A549 (cell line): ENCODE measurements around the gene METTL9. TPM values are rescaled to one million over a fixed set of nuclear protein-coding genes. Genes with fewer than 3 reads are reported as not detected.
A peak's percentile ranks its signal among the peaks of the same experiment; 100 is the strongest.
"Not testable (repeated sequence)": the region's sequence is repeated elsewhere in the genome, so short reads cannot be mapped to it uniquely, and the experiment has no call there.

Experiments
- ATAC-seq, 2 experiments: fragments of 200-7000 bp in 1 of 2; fragments of >200 bp in 1 of 2; cut with Nextera tagmentation in 1 of 2; cut with Tn5 transposase in 1 of 2; 3 replicates each; pipeline versions ENCODE4 v1.8.0 to v1.9.1; 2018 to 2020; ENCODE audit warnings: mild to moderate bottlenecking in 1 of 2, moderate library complexity in 1 of 2
- CTCF ChIA-PET: fragments of 300-600 bp; sonication (Branson Sonifier 250); formaldehyde crosslinking; extraction: SDS; loops from one replicate; lab custom pipeline; 2021; ENCODE audit warnings: antibody characterized with exemption, inconsistent platforms; lab: Yijun Ruan, JAX
- POLR2A ChIA-PET: fragments of 350-600 bp; formaldehyde crosslinking; extraction: SDS; loops from one replicate; lab custom pipeline; 2021; ENCODE audit warnings: antibody characterized with exemption, inconsistent platforms; lab: Yijun Ruan, JAX
- DNase-seq, 2 experiments: peaks; one replicate each; pipeline versions ENCODE4 v3.0.0 to v3.0.0-alpha.2; 2011 to 2016; ENCODE audit warnings: low read depth in 1 of 2, low spot score in 1 of 2
- FAIRE-seq: peaks from 2 replicates; lab custom pipeline; 2011; peaks lifted over from hg19 to GRCh38; lab: Jason Lieb, UNC
- H3K27ac ChIP-seq, 2 experiments: fragments of >200 bp; sonication (Bioruptor Twin); formaldehyde crosslinking; 3 replicates each; pipeline ENCODE4 v1.5.1; 2016 to 2017
- H3K4me1 ChIP-seq: fragments of >200 bp; sonication (Bioruptor Twin); formaldehyde crosslinking; 3 replicates; pipeline ENCODE4 v1.6.1; 2016
- H3K4me2 ChIP-seq: fragments of >200 bp; sonication (Bioruptor Twin); formaldehyde crosslinking; 3 replicates; pipeline ENCODE4 v1.6.1; 2016
- H3K4me3 ChIP-seq: fragments of >200 bp; sonication (Bioruptor Twin); formaldehyde crosslinking; 3 replicates; pipeline ENCODE4 v1.5.1; 2016
- H3K9me3 ChIP-seq: fragments of >200 bp; sonication (Bioruptor Twin); formaldehyde crosslinking; 3 replicates; pipeline ENCODE4 v1.6.1; 2016
- CBX2 ChIP-seq: fragments of 200-600 bp; sonication (generic); IDR thresholded peaks from 2 replicates; pipeline ENCODE4 v1.6.1; 2016; ENCODE audit warnings: low read depth, mild to moderate bottlenecking, borderline replicate concordance
- CEBPB ChIP-seq, 2 experiments: fragments of >200 bp in 1 of 2; sonication (Bioruptor Twin) in 1 of 2; formaldehyde crosslinking in 1 of 2; IDR thresholded peaks; 2 replicates each; pipeline ENCODE4 v1.6.1; 2012 to 2016
- CHD2 ChIP-seq: fragments of 150-350 bp; IDR thresholded peaks from 2 replicates; pipeline ENCODE4 v1.6.1; 2014; ENCODE audit warnings: low read length; ENCODE audit not compliant: partially characterized antibody
- EHMT2 ChIP-seq: fragments of 200-600 bp; sonication (generic); IDR thresholded peaks from 2 replicates; pipeline ENCODE4 v1.6.1; 2016; ENCODE audit warnings: antibody characterized with exemption, low read depth, mild to moderate bottlenecking, moderate library complexity
- ESRRA ChIP-seq: fragments of 150-350 bp; IDR thresholded peaks from 2 replicates; pipeline ENCODE4 v1.6.1; 2014; ENCODE audit warnings: mild to moderate bottlenecking, low read length, borderline replicate concordance
- FOSB ChIP-seq: fragments of 250-450 bp; sonication (Bioruptor Pico); IDR thresholded peaks from 2 replicates; pipeline ENCODE4 v1.5.0; 2020; ENCODE audit warnings: mild to moderate bottlenecking, moderate library complexity
- FOSL2 ChIP-seq, 2 experiments: fragments of 450-650 bp in 1 of 2; fragments of >200 bp in 1 of 2; sonication (Bioruptor Twin) in 1 of 2; formaldehyde crosslinking; IDR thresholded peaks; 2 replicates each; pipeline versions ENCODE4 v1.5.0 to v1.6.1; 2016 to 2020; ENCODE audit warnings: mild to moderate bottlenecking in 1 of 2, moderate library complexity in 1 of 2
- GATA3 ChIP-seq: IDR thresholded peaks from 2 replicates; pipeline ENCODE4 v1.6.1; 2012; ENCODE audit warnings: borderline replicate concordance
- HOXA7 ChIP-seq: fragments of 250-450 bp; sonication (Bioruptor Pico); IDR thresholded peaks from 2 replicates; pipeline ENCODE4 v1.5.0; 2020; ENCODE audit warnings: mild to moderate bottlenecking, moderate library complexity
- JUN ChIP-seq, 2 experiments: fragments of >200 bp; sonication (Bioruptor Twin); formaldehyde crosslinking; IDR thresholded peaks; 2 replicates in 1 of 2; 3 replicates in 1 of 2; pipeline ENCODE4 v1.6.1; 2016 to 2017
- KDM1A ChIP-seq: fragments of 200-600 bp; sonication (generic); IDR thresholded peaks from 2 replicates; pipeline ENCODE4 v1.6.1; 2016; ENCODE audit warnings: low read depth, mild to moderate bottlenecking
- MAFK ChIP-seq: fragments of 450-650 bp; IDR thresholded peaks from 2 replicates; pipeline ENCODE4 v1.6.1; 2014; ENCODE audit not compliant: partially characterized antibody
- MAZ ChIP-seq: fragments of 150-350 bp; IDR thresholded peaks from 2 replicates; pipeline ENCODE4 v1.6.1; 2014; ENCODE audit warnings: antibody characterized with exemption, low read depth, low read length, borderline replicate concordance
- NPAS2 ChIP-seq: fragments of 250-450 bp; sonication (Bioruptor Pico); IDR thresholded peaks from 2 replicates; pipeline ENCODE4 v1.8.0; 2022; ENCODE audit warnings: mild to moderate bottlenecking, moderate library complexity, borderline replicate concordance
- NR3C1 ChIP-seq: fragments of >200 bp; sonication (Bioruptor Twin); formaldehyde crosslinking; IDR thresholded peaks from 3 replicates; pipeline ENCODE4 v1.6.1; 2017
- RAD21 ChIP-seq, 2 experiments: fragments of >200 bp in 1 of 2; sonication (Bioruptor Twin) in 1 of 2; formaldehyde crosslinking in 1 of 2; IDR thresholded peaks in 1 of 2; conservative IDR thresholded peaks in 1 of 2; 2 replicates in 1 of 2; 3 replicates in 1 of 2; pipeline ENCODE4 v1.6.1; 2012 to 2018; ENCODE audit warnings: inconsistent platforms in 1 of 2
- RARB ChIP-seq: fragments of 250-450 bp; sonication (Bioruptor Pico); IDR thresholded peaks from 2 replicates; pipeline ENCODE4 v1.8.0; 2021; ENCODE audit warnings: mild to moderate bottlenecking, moderate library complexity
- RFX5 ChIP-seq: fragments of 450-650 bp; IDR thresholded peaks from 2 replicates; pipeline ENCODE4 v1.7.1; 2014; ENCODE audit warnings: antibody characterized with exemption, mild to moderate bottlenecking, moderate library complexity
- TFCP2L1 ChIP-seq: fragments of 250-450 bp; sonication (Bioruptor Pico); IDR thresholded peaks from 2 replicates; pipeline ENCODE4 v1.5.0; 2021; ENCODE audit warnings: mild to moderate bottlenecking
- TP53 ChIP-seq: fragments of 250-450 bp; sonication (Bioruptor Pico); IDR thresholded peaks from 2 replicates; pipeline ENCODE4 v1.5.0; 2021; ENCODE audit warnings: mild to moderate bottlenecking, moderate library complexity
- ZC3H11A ChIP-seq: fragments of 450-650 bp; IDR thresholded peaks from 2 replicates; pipeline ENCODE4 v1.6.1; 2014; ENCODE audit warnings: antibody characterized with exemption, mild to moderate bottlenecking
- ZFP36 ChIP-seq: fragments of 450-650 bp; IDR thresholded peaks from 2 replicates; pipeline ENCODE4 v1.6.1; 2014; ENCODE audit warnings: borderline replicate concordance; ENCODE audit not compliant: partially characterized antibody
- WGBS: methylation state at CpG from one replicate; pipeline ENCODE4 v1.1.6; 2017; ENCODE audit errors: missing lambda C conversion rate; 5-methylcytosine and 5-hydroxymethylcytosine counted together
- polyA plus RNA-seq, 4 experiments: library from polyadenylated mRNA; depleted of rRNA in 3 of 4; stranded (reverse); fragments of >200 nt; fragmentation: RNase III in 1 of 4; extraction: RNeasy Plus Mini Kit Qiagen cat#74134 plus additional on column Dnase treatment in 1 of 4; gene quantifications; 2 replicates in 3 of 4; 3 replicates in 1 of 4; pipeline ENCODE4 v1.2.3, GENCODE V29; 2011 to 2017
- TF ChIP-seq, protein P1 (sequence below): IDR thresholded peaks from 2 replicates; pipeline ENCODE4 v1.6.1; 2012; ENCODE audit warnings: low read depth, borderline replicate concordance
- TF ChIP-seq, protein P2 (sequence below): IDR thresholded peaks from 2 replicates; pipeline ENCODE4 v1.6.1; 2012
- TF ChIP-seq, protein P3 (sequence below): fragments of 450-650 bp; IDR thresholded peaks from 2 replicates; pipeline ENCODE4 v1.6.1; 2014; ENCODE audit warnings: antibody characterized with exemption
- TF ChIP-seq, protein P4 (sequence below): fragments of 250-450 bp; sonication (Bioruptor Pico); IDR thresholded peaks from 2 replicates; pipeline ENCODE4 v1.5.0; 2021; ENCODE audit warnings: mild to moderate bottlenecking, moderate library complexity, borderline replicate concordance
- TF ChIP-seq, protein P5 (sequence below): IDR thresholded peaks from 2 replicates; pipeline ENCODE4 v1.6.1; 2012

METTL9 gene
- polyA plus RNA-seq, 2 of the 4 experiments (the other 2 are of a cell fraction): 72.2 to 124 TPM

DNA sequence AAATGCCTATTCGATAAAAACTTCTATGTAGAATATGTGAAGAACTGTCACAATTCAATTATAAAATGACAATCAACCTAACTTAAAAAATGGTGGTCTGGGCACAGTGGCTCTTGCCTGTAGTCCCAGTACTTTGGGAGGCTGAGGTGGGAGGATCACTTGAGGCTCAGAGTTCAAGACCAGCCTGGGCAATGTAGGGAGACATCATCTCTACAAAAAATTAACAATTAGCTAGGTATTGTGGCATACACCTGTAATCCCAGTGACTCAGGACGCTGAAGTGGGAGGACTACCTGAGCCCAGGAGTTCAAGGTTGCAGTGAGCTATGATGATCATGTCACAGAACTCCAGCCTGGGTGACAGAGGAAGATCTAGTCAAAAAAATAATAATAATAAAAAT, 18.6 kb upstream of the METTL9 start:
- 37% methylated on average over 2 of the region's 2 CpGs for WGBS
- no peak for ATAC-seq
- Histone ChIP-seq H3K4me1 (no peaks in the 10 kb centered on the region), H3K27ac (no peak overlapping the region), H3K4me3 (no peak overlapping the region), H3K4me2 (no peak overlapping the region), H3K9me3 (no peaks in the 10 kb centered on the region)
- TF ChIP-seq FOSL2 (IDR thresholded peaks at IDR 0.05) (no peak), FOSL2 (CRISPR knock-in tag; IDR thresholded peaks at IDR 0.05) (no peak), JUN (IDR thresholded peaks at IDR 0.05) (no peak), KDM1A (no peak), RARB (CRISPR knock-in tag) (no peak), FOSB (CRISPR knock-in tag) (no peak), CEBPB (IDR thresholded peaks at IDR 0.05) (no peak), NR3C1 (no peak), HOXA7 (no peak)
- TF ChIP-seq, protein P1, sequence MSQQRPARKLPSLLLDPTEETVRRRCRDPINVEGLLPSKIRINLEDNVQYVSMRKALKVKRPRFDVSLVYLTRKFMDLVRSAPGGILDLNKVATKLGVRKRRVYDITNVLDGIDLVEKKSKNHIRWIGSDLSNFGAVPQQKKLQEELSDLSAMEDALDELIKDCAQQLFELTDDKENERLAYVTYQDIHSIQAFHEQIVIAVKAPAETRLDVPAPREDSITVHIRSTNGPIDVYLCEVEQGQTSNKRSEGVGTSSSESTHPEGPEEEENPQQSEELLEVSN: no peak
- ChIA-PET CTCF (interaction anchor here (1.5 to 4.8 kb wide), 2 partner anchors 13 to 60 kb away, joined by 6 to 26 read pairs; no protein-coding TSS in a partner anchor), POLR2A (no interaction called here)
- DNase-seq: no peak
- FAIRE-seq: no peak

DNA sequence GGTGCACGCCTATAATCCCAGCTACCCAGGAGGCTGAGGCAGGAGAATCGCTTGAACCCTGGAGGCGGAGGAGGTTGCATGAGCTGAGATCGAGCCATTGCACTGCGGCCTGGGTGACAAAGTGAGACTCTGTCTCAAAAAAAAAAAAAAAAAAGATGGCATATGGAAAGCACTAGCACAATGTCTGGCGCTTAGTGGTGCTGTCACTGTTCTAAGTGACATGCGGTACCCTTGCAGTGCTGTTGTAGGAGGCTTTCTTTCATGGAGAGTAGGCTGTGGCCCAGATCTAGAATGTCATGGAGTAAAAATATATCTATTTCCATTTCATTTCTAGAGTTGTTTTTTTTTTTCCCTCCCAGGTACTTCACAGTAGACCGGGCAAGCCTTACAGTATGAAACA, 14.6 kb upstream of the METTL9 start:
- DNase-seq: no peak
- no peak for TF ChIP-seq CHD2
- no peak for TF ChIP-seq NPAS2 (CRISPR knock-in tag)
- TF ChIP-seq RAD21 (conservative IDR thresholded peaks at IDR 0.05 in 1 of 2, IDR thresholded peaks at IDR 0.05 in 1 of 2): no peak
- TF ChIP-seq, protein P2, sequence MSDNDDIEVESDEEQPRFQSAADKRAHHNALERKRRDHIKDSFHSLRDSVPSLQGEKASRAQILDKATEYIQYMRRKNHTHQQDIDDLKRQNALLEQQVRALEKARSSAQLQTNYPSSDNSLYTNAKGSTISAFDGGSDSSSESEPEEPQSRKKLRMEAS: no peak
- no peak for TF ChIP-seq ZC3H11A
- TF ChIP-seq RARB (CRISPR knock-in tag): no peak
- no peak for TF ChIP-seq TFCP2L1
- TF ChIP-seq, protein P3, sequence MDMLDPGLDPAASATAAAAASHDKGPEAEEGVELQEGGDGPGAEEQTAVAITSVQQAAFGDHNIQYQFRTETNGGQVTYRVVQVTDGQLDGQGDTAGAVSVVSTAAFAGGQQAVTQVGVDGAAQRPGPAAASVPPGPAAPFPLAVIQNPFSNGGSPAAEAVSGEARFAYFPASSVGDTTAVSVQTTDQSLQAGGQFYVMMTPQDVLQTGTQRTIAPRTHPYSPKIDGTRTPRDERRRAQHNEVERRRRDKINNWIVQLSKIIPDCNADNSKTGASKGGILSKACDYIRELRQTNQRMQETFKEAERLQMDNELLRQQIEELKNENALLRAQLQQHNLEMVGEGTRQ: no peak
- TF ChIP-seq MAFK: no peak
- TF ChIP-seq, all 56 proteins: peak for 0
- ChIA-PET CTCF (interaction anchor here (0.6 to 4.8 kb wide), 18 partner anchors 9 to 525 kb away, joined by 3 to 26 read pairs (median 4); partner anchors contain the start of gene METTL9), POLR2A (no interaction called here)
- Histone ChIP-seq H3K4me3 (no peak overlapping the region), H3K9me3 (no peaks in the 10 kb centered on the region), H3K27ac (no peak overlapping the region), H3K4me2 (no peak overlapping the region), H3K4me1 (no peaks in the 10 kb centered on the region)
- ATAC-seq (peak in 1 of 2 experiments; percentile 22; a peak in 2 of 6 replicates), FAIRE-seq (no peak)
- 93% methylated on average over 8 of the region's 8 CpGs for WGBS

DNA sequence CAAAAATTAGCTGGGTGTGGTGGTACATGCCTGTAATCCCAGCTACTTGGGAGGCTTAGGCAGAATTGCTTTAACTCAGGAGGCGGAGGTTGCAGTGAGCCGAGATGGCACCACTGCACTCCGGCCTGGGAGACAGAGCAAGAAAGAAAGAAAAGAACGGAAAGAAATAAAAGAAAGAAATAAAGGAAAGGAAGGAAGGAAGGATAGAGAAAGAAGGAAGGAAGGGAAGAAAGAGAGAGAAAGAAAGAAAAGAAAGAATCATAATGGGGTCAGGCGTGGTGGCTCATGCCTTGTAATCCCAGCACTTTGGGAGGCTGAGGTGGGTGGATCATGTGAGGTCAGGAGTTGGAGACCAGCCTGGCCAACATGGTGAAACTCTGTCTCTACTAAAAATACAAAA, 10.8 kb upstream of the METTL9 start:
- FAIRE-seq, H3K4me3 ChIP-seq, ATAC-seq, DNase-seq, H3K4me1 ChIP-seq, H3K4me2 ChIP-seq, CTCF ChIA-PET, H3K9me3 ChIP-seq, POLR2A ChIA-PET, H3K27ac ChIP-seq: not testable (repeated sequence)
- WGBS: 88% methylated on average over 5 of the region's 5 CpGs

DNA sequence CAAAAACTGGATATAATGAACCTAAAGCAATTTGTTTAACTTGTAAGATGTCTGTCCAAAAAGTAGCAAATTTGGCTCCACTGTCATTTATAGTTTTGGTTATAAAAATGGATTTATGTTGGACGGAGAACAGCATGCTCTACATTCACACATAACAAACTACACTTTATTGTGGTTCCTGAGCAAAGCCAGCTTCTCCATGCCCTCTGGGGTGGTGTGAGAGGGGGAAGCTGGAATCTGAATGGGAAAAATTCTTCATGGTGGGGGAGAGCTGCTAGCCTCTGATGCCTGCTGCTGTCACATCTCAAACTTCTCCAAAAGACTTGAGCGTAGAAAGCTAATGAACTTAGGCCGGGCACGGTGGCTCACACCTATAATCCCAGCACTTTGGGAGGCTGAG, 9.8 kb upstream of the METTL9 start:
- 85% methylated on average over 4 of the region's 4 CpGs for WGBS
- DNase-seq (no peak), FAIRE-seq (no peak), ATAC-seq (no peak)
- no peaks in the 10 kb centered on the region for H3K9me3 ChIP-seq
- H3K27ac ChIP-seq: no peak overlapping the region
- POLR2A ChIA-PET: no interaction called here
- H3K4me2 ChIP-seq: no peak overlapping the region
- CTCF ChIA-PET: interaction anchor here (0.6 to 1.2 kb wide), 3 partner anchors 34 to 119 kb away, joined by 3 read pairs; no protein-coding TSS in a partner anchor
- no peaks in the 10 kb centered on the region for H3K4me1 ChIP-seq
- no peak overlapping the region for H3K4me3 ChIP-seq
- TF ChIP-seq TP53 (CRISPR knock-in tag): no peak
- no peak for TF ChIP-seq ZFP36
- no peak for TF ChIP-seq KDM1A
- TF ChIP-seq NPAS2 (CRISPR knock-in tag): no peak
- no peak for TF ChIP-seq NR3C1
- TF ChIP-seq MAZ: no peak
- TF ChIP-seq ESRRA: no peak
- TF ChIP-seq ZC3H11A: no peak
- TF ChIP-seq, protein P4, sequence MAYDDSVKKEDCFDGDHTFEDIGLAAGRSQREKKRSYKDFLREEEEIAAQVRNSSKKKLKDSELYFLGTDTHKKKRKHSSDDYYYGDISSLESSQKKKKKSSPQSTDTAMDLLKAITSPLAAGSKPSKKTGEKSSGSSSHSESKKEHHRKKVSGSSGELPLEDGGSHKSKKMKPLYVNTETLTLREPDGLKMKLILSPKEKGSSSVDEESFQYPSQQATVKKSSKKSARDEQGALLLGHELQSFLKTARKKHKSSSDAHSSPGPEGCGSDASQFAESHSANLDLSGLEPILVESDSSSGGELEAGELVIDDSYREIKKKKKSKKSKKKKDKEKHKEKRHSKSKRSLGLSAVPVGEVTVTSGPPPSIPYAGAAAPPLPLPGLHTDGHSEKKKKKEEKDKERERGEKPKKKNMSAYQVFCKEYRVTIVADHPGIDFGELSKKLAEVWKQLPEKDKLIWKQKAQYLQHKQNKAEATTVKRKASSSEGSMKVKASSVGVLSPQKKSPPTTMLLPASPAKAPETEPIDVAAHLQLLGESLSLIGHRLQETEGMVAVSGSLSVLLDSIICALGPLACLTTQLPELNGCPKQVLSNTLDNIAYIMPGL (CRISPR knock-in tag): no peak
- no peak for TF ChIP-seq FOSL2 (IDR thresholded peaks at IDR 0.05)
- no peak for TF ChIP-seq FOSL2 (CRISPR knock-in tag; IDR thresholded peaks at IDR 0.05)
- TF ChIP-seq GATA3: no peak
- TF ChIP-seq EHMT2: no peak
- TF ChIP-seq CBX2: no peak
- TF ChIP-seq, protein P5, sequence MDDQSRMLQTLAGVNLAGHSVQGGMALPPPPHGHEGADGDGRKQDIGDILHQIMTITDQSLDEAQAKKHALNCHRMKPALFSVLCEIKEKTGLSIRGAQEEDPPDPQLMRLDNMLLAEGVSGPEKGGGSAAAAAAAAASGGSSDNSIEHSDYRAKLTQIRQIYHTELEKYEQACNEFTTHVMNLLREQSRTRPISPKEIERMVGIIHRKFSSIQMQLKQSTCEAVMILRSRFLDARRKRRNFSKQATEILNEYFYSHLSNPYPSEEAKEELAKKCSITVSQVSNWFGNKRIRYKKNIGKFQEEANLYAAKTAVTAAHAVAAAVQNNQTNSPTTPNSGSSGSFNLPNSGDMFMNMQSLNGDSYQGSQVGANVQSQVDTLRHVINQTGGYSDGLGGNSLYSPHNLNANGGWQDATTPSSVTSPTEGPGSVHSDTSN: no peak
- TF ChIP-seq RFX5: no peak
